Inflammatory macrophage treated with lipopolysaccharide for 1 hour (primary cell): ENCODE results near the gene UCKL1.
"Not testable (repeated sequence)": the region's sequence is repeated elsewhere in the genome, so short reads cannot be mapped to it uniquely, and the experiment has no call there.

Experiments used
- DNase-seq, 2 donors: peaks; one replicate each; pipeline ENCODE4 v3.0.0-alpha.2; 2020 to 2022

The UCKL1 gene

DNA sequence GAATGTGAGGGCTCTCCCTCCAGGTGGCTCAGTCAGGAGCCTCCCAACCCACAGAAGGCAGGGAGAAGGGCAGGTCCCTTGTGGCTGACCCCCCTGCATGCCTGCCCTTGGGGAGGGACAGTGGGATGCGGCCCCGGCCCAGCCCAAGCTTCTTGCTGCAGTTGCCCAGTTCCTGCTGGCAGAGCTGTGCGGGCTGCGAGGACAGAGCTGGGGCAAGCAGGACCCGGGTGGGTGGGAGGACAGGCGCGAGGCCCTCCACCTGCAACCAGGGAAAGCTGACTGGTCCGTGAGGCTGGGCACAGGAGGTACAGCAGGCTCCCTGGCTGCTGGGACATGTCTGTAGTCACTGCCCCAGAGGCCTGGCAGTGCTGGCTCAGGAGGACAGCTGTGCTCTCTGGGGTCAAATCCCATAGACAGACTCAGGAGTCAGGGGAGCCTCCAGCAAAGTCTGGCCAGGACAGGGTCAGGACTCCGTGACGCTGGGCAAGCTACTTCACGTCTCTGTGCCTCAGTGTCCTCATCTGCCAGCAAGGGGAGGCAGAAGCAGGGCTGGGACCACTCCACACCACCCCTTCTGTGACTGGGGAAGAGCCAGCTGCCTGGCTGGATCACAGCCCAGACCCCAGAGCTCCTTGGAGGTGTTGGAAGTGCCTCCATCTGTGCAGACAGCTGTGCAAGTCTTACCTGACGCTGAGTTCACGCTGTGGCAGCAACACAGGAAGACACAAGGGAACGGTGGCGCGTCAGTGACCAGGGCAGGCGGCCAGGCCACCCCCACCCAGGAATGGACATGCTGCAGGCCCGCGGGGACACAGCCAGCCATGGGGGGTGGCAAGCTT lies 13.0 kb downstream of the UCKL1 start:
- DNase-seq: no peak

GRCh38 chr20:63942250-63942951 lies 13.8 kb downstream of the UCKL1 start:
- peak; percentile 17 to 48 for DNase-seq

DNA sequence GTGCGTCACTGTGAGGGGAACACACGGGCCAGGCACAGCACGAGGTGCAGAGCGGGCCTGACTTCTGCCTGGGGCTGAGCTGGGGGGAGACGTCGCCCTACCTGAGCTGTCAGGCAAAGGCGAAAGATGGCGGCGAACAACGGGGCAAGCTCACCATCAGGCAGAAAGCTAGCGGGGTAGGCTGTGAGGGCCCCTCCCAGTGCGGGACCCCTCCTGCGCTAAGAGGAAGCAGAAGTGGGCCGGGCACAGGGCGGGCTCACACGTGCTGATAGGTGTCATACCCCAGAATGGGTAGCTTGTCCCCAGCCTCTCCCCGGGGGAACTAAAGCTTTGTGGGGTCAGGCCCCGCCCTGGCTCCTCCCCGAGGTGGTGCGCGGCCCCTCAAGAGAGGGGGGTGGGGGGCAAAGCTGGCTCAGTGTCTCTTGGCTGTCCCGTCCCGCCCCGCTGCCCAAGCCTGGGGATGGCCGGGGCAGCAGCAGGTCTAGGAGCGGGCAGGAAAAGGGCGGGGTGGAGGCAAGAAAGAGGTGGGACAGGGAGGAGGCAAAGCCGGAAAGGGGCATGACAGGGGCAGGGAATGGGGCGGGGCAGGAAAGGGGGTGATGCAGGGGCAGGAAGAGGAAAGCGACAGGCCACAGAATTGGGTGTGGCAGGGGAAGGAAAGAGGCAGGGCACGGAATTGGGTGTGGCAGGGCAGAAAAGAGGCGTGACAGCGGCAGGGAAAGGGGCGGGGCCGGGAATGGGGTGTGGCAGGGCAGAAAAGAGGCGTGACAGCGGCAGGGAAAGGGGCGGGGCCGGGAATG lies 14.7 kb downstream of the UCKL1 start:
- peak; percentile 73 to 81 for DNase-seq

DNA sequence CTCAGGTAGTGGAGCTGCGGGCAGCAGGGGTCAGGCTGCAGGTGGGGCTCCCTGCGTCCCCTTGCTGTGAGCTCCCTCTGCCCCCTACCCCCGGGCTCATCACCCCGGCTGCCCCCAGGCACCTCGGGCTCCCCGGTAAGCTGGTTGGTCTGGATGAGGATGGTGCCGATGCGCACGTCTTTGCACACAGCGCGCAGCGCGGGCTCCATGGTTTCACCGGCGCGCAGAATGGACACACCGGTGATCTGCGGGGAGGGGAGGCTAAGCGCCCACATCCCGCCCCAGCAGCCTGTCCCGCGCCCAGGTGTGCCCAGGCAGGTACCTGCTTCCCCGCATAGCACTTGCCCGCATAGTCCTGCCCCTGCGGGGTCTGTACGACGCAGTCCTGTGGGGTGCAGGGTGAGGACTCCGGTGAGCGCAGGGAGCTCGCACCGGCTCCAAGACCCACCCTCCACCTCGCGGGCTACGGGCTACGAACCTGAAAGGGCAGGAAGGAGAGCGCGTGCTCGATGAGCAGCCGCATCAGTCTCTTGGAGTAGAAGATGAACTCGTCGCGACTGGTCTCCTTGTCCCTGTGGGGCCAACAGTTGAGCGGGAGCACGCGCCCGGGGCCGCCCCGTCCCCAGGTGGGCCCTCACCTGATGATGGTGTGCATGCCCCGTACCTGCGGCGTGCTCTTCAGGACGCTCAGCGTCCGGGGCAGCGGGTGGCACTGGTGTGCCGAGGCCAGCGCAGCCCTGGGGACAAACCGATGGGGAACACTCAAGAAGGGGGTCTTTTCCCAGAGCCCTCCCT lies 15.5 kb downstream of the UCKL1 start:
- DNase-seq: no peak

DNA sequence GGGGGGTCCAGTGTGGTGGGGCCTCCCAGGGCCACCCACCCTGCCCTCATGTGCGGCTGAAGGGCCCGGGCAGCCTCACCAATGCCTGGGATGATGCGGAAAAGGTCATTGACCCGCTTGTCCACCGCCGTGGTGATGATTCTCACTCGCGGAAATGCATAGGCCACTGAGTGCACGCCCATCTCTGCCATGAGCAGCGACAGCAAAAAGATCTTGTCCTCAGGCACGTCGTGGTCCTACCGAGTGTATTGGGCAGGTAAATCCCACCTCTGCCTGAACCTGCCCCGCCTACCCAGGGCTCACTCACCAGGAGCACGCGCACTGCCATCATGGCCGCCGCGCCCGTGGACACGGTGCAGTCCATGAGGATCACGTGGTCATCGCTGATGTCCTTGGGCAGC lies 16.1 kb downstream of the UCKL1 start:
- no peak for DNase-seq

DNA sequence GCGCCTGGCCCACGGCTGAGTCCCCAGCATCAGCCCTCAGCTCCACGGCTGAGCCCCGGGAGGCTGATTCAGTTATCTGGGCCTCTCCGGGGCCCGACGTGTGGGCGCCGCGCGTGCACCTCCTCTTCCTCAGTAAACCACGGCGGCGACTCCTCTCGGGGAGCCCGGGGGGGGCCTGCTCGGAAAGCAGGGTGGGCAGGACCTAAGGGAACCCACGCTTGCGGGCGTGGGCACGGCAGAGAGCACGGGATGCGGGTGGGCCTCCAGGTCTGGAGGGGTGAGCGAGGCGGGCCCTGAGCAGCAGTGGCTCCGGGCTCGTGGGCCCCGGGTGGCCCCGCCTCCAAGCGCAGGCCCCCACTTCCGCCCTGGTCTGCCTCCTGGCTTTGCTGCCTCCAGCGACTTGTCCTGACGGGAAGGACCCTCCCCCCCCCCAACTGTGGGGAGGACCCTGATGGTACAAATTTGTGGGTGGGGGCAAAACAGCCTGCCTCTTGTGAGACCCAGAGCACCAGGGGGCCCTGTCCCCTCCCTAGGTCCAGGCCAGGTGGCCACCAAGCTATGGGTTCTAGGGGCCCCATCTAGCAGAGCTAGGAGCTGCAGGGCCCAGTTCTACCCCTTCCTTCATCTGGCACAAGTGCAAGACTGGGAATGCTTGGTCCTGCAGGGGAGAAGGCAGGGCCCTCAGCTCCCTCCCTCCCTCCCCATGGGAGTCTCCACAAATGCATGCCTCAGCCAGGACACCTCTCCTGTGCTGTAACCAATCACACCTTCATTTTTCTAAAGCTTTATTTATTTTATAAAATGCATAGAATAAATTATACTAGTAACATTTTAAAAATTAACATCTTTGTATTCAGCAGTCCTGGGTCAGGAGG lies 16.9 kb downstream of the UCKL1 start:
- DNase-seq: no peak

GRCh38 chr20:63937596-63937995 lies 18.6 kb downstream of the UCKL1 start:
- DNase-seq: no peak

GRCh38 chr20:63935447-63935846 lies 20.8 kb downstream of the UCKL1 start:
- no peak for DNase-seq

DNA sequence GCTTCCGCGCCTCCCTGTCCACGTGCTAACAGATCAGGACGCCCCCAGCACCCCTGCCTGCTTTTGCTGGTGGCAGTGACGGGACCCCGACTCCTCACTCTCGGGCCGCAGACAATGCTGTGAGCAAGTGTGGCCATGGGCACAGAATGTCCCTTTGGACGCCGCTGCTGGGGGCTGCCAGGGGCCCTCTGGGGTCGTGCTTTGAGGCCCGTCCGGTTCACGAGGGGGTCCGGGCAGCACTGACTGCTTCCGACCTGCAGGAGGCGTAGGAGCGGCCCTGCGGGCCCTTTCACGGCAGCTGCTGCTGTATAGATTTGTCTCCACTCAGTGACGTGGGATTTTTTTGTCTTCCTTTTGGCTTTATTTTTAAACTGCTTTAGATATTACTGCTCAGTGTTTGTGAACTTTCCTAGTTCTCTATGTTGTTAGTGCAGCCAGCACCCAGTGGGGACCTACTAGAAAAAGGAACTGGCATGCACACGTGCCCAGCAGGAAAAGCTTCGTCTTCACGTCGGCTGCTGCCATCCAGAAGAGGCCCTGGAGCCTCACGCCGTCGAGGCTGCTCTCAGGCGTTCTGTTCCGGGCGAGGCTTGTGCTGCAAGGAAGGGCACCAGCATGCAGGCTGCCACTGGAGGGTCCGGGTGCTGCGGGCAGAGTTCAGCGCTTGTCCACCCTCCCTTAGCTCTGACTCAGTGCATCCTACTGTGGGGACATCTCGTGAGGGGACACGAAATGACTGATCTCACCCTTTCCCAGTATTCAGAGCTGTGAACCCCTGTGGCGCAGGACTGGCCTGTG lies 21.7 kb downstream of the UCKL1 start:
- DNase-seq: no peak

DNA sequence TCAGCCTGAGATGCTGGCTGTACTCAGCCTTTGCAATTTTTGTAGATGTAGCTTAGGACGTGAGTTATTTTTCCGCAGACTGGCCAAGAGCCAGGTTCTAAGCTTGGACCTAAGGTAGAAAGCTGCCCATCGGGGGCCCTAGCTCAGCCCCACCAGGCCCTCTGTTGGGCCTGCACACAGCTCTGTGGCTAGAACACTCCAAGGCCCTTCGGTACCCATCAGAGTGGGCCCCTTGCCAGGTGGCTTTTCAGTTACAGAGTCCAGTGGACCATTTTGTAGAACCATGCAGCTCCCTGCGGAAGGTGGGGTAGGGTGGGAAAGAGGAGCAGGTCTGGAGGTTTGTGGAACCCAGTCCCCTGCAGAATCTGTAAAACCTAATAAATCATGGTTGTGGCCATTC lies 22.6 kb downstream of the UCKL1 start:
- no peak for DNase-seq

GRCh38 chr20:63932606-63933160 lies 23.5 kb downstream of the UCKL1 start:
- no peak for DNase-seq

DNA sequence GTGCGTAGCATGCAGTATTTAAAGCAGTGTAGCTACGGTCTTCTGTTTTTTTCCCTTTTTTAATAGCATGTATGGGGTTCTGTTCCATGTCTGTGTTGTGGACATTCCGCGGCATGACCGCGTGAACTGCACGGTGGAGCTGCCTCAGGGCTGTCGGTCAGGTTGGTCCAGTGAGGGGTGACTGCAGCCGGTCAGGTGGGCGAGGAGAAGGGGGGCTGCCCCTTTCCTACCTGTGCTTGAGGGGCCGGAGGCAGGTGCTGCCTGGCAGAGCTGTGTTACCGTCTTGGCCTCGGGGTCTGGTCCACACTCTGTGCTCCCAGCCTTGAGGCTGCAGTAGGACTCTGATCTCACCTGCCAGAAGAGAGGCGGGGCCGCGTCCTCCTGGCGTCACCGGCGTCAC lies 24.5 kb downstream of the UCKL1 start:
- DNase-seq: no peak

- no peak for DNase-seq
Measured at GRCh38 chr20:63930971-63931553, 25.2 kb downstream of the UCKL1 start.

GRCh38 chr20:63929473-63929883 lies 26.7 kb downstream of the UCKL1 start:
- DNase-seq: not testable (repeated sequence)

DNA sequence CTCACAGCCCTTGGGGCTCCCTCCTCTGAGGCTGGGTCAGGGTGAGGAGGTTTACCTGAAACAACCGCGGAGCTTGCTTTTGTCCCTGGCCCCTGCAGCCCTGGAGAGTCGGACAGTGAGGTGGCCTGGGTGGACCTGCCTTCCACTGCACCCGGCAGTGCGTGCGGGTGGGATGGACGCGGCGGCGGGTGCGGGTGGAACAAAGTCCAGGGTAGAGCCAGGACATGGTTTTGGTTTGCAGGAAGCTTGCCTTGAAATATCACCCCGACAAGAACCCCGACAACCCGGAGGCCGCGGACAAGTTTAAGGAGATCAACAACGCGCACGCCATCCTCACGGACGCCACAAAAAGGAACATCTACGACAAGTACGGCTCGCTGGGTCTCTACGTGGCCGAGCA lies 27.1 kb downstream of the UCKL1 start:
- no peak for DNase-seq

GRCh38 chr20:63926298-63926697 lies 29.9 kb downstream of the UCKL1 start:
- no peak for DNase-seq

- no peak for DNase-seq
Measured at GRCh38 chr20:63924241-63924640, 32.0 kb downstream of the UCKL1 start.

DNA sequence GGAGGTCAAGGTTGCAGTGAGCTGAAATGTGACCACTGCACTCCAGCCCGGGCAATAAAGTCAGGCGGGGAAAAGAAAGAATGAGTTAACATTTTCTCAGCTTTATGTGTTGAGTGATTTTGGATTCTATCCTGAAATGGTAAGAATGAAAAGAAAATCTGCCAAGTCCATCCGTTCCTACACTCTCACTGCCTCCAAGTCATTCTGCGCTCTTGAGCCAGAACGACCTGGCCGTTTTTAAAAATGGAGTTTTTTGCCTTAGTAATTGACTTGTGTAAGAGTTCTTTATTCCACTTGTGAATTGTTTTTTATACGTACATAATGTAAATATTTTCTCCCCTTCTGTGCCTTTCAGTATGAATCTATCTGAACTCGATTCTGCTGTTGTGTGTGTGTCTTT lies 32.6 kb downstream of the UCKL1 start:
- no peak for DNase-seq

- DNase-seq: no peak
Measured at GRCh38 chr20:63920226-63920625, 36.0 kb downstream of the UCKL1 start.

DNA sequence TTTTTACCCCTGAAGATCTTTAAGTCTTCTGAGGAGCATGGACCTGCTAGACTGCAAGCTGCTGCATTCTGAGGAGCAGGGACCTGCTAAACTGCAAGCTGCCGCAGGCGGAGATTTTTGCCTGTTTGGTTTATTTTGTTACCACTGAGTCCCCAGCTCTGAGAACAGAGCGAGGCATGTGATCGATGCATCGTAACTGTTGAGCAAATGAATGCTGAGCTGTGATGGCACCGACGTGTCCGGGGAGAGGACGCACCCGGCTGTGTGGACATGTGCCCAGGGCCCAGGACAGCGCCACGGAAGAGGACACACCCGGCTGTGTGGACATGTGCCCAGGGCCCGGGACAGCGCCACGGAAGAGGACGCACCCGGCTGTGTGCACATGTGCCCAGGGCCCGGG lies 37.1 kb downstream of the UCKL1 start:
- DNase-seq: no peak
